HepG2 (cell line): Measurements from ENCODE around the gene NFE2L1. TPM values are rescaled to one million over a fixed set of nuclear protein-coding genes. Genes with fewer than 3 reads are reported as not detected.
A peak's percentile ranks its signal among the peaks of the same experiment; 100 is the strongest.

Source experiments
- ATAC-seq: fragments of 200-7000 bp; cut with Tn5 transposase; 3 replicates; pipeline ENCODE4 v1.9.1; 2020; ENCODE audit warnings: mild to moderate bottlenecking, moderate library complexity
- BruUV-seq: library from RNA; stranded (reverse); fragments of 400-500 nt; replicated peaks from 2 replicates; lab custom pipeline; 2021; lab: Mats Ljungman, UMichigan
- CTCF ChIA-PET: fragments of 300-600 bp; formaldehyde crosslinking; extraction: SDS; loops from one replicate; lab custom pipeline; 2021; ENCODE audit warnings: low total read pairs, inconsistent platforms, low intra/inter-chr PET ratio; lab: Yijun Ruan, JAX
- POLR2A ChIA-PET: fragments of 350-600 bp; sonication (Branson Sonifier 250); formaldehyde crosslinking; loops from one replicate; lab custom pipeline; 2020; ENCODE audit warnings: antibody characterized with exemption, inconsistent platforms; lab: Yijun Ruan, JAX
- DNase-seq: peaks from one replicate; pipeline ENCODE4 v3.0.0-alpha.2; 2015; ENCODE audit warnings: low spot score
- FAIRE-seq: peaks from 3 replicates; lab custom pipeline; 2011; peaks lifted over from hg19 to GRCh38; lab: Jason Lieb, UNC
- H2AFZ ChIP-seq: one replicate; pipeline ENCODE4 v1.6.1; 2011; ENCODE audit warnings: low read length, inconsistent platforms
- H3K27ac ChIP-seq: fragments of 300-600 bp; 3 replicates; pipeline ENCODE4 v1.8.0; 2011; ENCODE audit warnings: mixed run types, mild to moderate bottlenecking, mixed read lengths, low read length, inconsistent platforms; ENCODE audit not compliant: insufficient read depth; ENCODE audit errors: extremely low read length
- H3K27me3 ChIP-seq, 2 experiments: fragments of 200-600 bp in 1 of 2; 2 replicates in 1 of 2; 3 replicates in 1 of 2; pipeline versions ENCODE4 v1.6.0 to v1.8.0; 2011; ENCODE audit warnings: low read length in 2 of 2, mild to moderate bottlenecking in 2 of 2, moderate library complexity in 2 of 2, inconsistent platforms in 1 of 2; ENCODE audit not compliant: insufficient read depth in 2 of 2, control insufficient read depth in 1 of 2
- H3K36me3 ChIP-seq, 2 experiments: fragments of 200-600 bp in 1 of 2; replicated peaks in 1 of 2; 2 replicates in 1 of 2; 3 replicates in 1 of 2; pipeline versions ENCODE4 v1.5.1 to v1.8.0; 2011; ENCODE audit warnings: low read length in 2 of 2, inconsistent platforms in 1 of 2; ENCODE audit not compliant: insufficient read depth in 2 of 2, control insufficient read depth in 1 of 2
- H3K4me1 ChIP-seq: 2 replicates; pipeline ENCODE4 v1.5.1; 2012; ENCODE audit warnings: low read length, inconsistent platforms; ENCODE audit not compliant: insufficient read depth
- H3K4me2 ChIP-seq: 2 replicates; pipeline ENCODE4 v1.6.0; 2011; ENCODE audit warnings: low read depth, low read length, inconsistent platforms
- H3K4me3 ChIP-seq, 3 experiments: fragments of 200-600 bp in 1 of 3; sonication (generic), shearing (Covaris generic) in 1 of 3; replicated peaks in 1 of 3; 2 replicates each; pipeline ENCODE4 v1.5.1; 2011 to 2016; ENCODE audit warnings: low read length in 3 of 3, inconsistent platforms in 2 of 3, low read depth in 2 of 3, mild to moderate bottlenecking in 2 of 3, control low read depth in 1 of 3, mixed read lengths in 1 of 3; ENCODE audit not compliant: insufficient read depth in 1 of 3
- H3K79me2 ChIP-seq: one replicate; pipeline ENCODE4 v1.6.1; 2011; ENCODE audit warnings: low read length, inconsistent platforms; ENCODE audit not compliant: insufficient read depth
- H3K9ac ChIP-seq: 2 replicates; pipeline ENCODE4 v1.6.0; 2011; ENCODE audit warnings: mild to moderate bottlenecking, low read depth, low read length, inconsistent platforms; ENCODE audit not compliant: insufficient read depth
- H3K9me3 ChIP-seq: 2 replicates; pipeline ENCODE4 v1.5.1; 2012; ENCODE audit warnings: mild to moderate bottlenecking, low read length
- H4K20me1 ChIP-seq: 2 replicates; pipeline ENCODE4 v1.6.0; 2011; ENCODE audit warnings: inconsistent platforms, mild to moderate bottlenecking, low read length, moderate library complexity; ENCODE audit not compliant: insufficient read depth
- ATAD3A ChIP-seq: sonication (generic); formaldehyde crosslinking; IDR thresholded peaks from 2 replicates; pipeline ENCODE4 v1.4.0; 2020; ENCODE audit warnings: missing genetic modification reagents
- CHD2 ChIP-seq: IDR thresholded peaks from 2 replicates; pipeline ENCODE4 v1.6.1; 2011; ENCODE audit warnings: low read depth, low read length, improper control_type of control experiment
- FOXK2 ChIP-seq: fragments of 450-650 bp; IDR thresholded peaks from 2 replicates; pipeline ENCODE4 v1.6.1; 2016
- TSC22D2 ChIP-seq: sonication (generic); formaldehyde crosslinking; IDR thresholded peaks from 2 replicates; pipeline ENCODE4 v1.5.1; 2020; ENCODE audit warnings: missing genetic modification reagents, mild to moderate bottlenecking, borderline replicate concordance
- USF2 ChIP-seq, 2 experiments: sonication (generic) in 1 of 2; formaldehyde crosslinking in 1 of 2; IDR thresholded peaks; 2 replicates each; pipeline versions ENCODE4 v1.5.1 to v1.6.1; 2011 to 2020; ENCODE audit warnings: borderline replicate concordance in 1 of 2, low read depth in 1 of 2, low read length in 1 of 2, mild to moderate bottlenecking in 1 of 2, missing genetic modification reagents in 1 of 2, moderate library complexity in 1 of 2
- ZNF547 ChIP-seq: sonication (generic); formaldehyde crosslinking; IDR thresholded peaks from 2 replicates; pipeline ENCODE4 v1.5.1; 2020; ENCODE audit warnings: mild to moderate bottlenecking, missing genetic modification reagents
- ZNF747 ChIP-seq: sonication (generic); formaldehyde crosslinking; IDR thresholded peaks from 2 replicates; pipeline ENCODE4 v1.8.1; 2023; ENCODE audit warnings: missing genetic modification reagents, mild to moderate bottlenecking, borderline replicate concordance
- WGBS: methylation state at CpG from one replicate; pipeline ENCODE4 v1.1.6; 2017; ENCODE audit warnings: low lambda C conversion rate; 5-methylcytosine and 5-hydroxymethylcytosine counted together
- in situ Hi-C: cut with HindIII; loops from 2 replicates; pipeline ENCODE4 v1.10.0; 2017; ENCODE audit warnings: low pct_unique_long_range_greater_than_20kb; ENCODE audit not compliant: extremely low pct_ligation_motif_present
- intact Hi-C: fragments of 100-400 bp; cut with micrococcal nuclease; formaldehyde crosslinking; loops from one replicate; pipeline ENCODE4 v1.10.0; 2022; ENCODE audit not compliant: unreplicated experiment
- polyA plus RNA-seq, 8 experiments: library from polyadenylated mRNA; depleted of rRNA in 3 of 8; stranded (reverse) in 7 of 8; unstranded in 1 of 8; fragments of >200 nt; fragmentation: Illumina TruSeq in 4 of 8; extraction: Trizol in 4 of 8; gene quantifications; 2 replicates each; pipeline versions ENCODE4 v1.2.1 to v1.2.3, GENCODE V29; 2011 to 2016; ENCODE audit warnings: low read depth in 4 of 8, missing spikeins in 1 of 8, mixed read lengths in 1 of 8; ENCODE audit not compliant: insufficient read depth in 1 of 8
- total RNA-seq, 5 experiments: library from RNA; depleted of rRNA; stranded (reverse); fragments of >200 nt; fragmentation: Illumina TruSeq; extraction: Trizol; gene quantifications; 2 replicates each; pipeline ENCODE4 v1.2.3, GENCODE V29; 2016; ENCODE audit warnings: low read depth in 1 of 5
- TF ChIP-seq, protein P1 (sequence below): sonication (generic); formaldehyde crosslinking; IDR thresholded peaks from 2 replicates; pipeline ENCODE4 v1.4.0; 2020; ENCODE audit warnings: missing genetic modification reagents
- TF ChIP-seq, protein P2 (sequence below): sonication (generic); formaldehyde crosslinking; IDR thresholded peaks from 2 replicates; pipeline ENCODE4 v1.5.0; 2020; ENCODE audit warnings: missing genetic modification reagents
- TF ChIP-seq, protein P3 (sequence below): IDR thresholded peaks from 2 replicates; pipeline ENCODE4 v1.6.1; 2016

Gene NFE2L1
- total and polyA plus RNA-seq, 2 of the 13 experiments (the other 11 are each of a cell fraction or from before 2014, with no cell fraction given): 67.0 to 234 TPM

DNA sequence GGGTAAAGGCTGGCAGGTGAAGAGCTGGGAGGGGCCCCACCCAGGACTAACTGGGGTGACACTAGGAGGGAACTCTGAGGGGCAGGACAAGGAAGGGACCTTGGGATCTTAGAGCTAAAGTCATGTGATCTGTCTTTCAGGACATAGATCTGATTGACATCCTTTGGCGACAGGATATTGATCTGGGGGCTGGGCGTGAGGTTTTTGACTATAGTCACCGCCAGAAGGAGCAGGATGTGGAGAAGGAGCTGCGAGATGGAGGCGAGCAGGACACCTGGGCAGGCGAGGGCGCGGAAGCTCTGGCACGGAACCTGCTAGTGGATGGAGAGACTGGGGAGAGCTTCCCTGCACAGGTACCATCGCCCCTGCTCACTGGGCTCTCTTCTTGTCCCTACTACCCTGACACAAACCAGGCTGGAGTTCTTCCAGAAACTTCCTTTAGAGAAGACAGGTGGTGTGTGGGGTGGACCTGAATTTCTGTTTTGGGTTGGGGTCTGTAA lies 8.1 kb downstream of the NFE2L1 start:
- 98% methylated on average over 10 of the region's 10 CpGs for WGBS
- Histone ChIP-seq H3K27ac (peak overlapping the region; percentile 25), H3K27me3 (no peaks in the 10 kb centered on the region), H2AFZ (no peak overlapping the region), H4K20me1 (peaks cover 40% of the 10 kb centered on the region), H3K4me1 (peaks cover 40% of the 10 kb centered on the region), H3K79me2 (peaks cover 28% of the 10 kb centered on the region), H3K4me3 (no peak overlapping the region), H3K9me3 (no peaks in the 10 kb centered on the region), H3K36me3 (peaks cover 52 to 90% of the 10 kb centered on the region in 2 experiments), H3K9ac (no peak overlapping the region), H3K4me2 (no peak overlapping the region)
- intact Hi-C loops: no loop called here
- ChIA-PET CTCF (no interaction called here), POLR2A (interaction anchor here (1.7 to 3.4 kb wide), 2 partner anchors 8 kb away, joined by 5 to 29 read pairs; partner anchors contain the start of gene NFE2L1)
- BruUV-seq: no TSS peak
- TF ChIP-seq ZNF547 (CRISPR knock-in tag) (no peak), ATAD3A (CRISPR knock-in tag) (no peak), TSC22D2 (no peak), ZNF747 (CRISPR knock-in tag) (no peak), CHD2 (no peak), FOXK2 (no peak), USF2 (IDR thresholded peaks at IDR 0.05; ENCODE audit: low read depth, low read length) (no peak), USF2 (CRISPR knock-in tag; IDR thresholded peaks at IDR 0.05; ENCODE audit: borderline replicate concordance) (no peak)
- TF ChIP-seq, protein P1, sequence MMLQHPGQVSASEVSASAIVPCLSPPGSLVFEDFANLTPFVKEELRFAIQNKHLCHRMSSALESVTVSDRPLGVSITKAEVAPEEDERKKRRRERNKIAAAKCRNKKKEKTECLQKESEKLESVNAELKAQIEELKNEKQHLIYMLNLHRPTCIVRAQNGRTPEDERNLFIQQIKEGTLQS (CRISPR knock-in tag): no peak
- TF ChIP-seq, protein P2, sequence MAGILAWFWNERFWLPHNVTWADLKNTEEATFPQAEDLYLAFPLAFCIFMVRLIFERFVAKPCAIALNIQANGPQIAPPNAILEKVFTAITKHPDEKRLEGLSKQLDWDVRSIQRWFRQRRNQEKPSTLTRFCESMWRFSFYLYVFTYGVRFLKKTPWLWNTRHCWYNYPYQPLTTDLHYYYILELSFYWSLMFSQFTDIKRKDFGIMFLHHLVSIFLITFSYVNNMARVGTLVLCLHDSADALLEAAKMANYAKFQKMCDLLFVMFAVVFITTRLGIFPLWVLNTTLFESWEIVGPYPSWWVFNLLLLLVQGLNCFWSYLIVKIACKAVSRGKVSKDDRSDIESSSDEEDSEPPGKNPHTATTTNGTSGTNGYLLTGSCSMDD (CRISPR knock-in tag): no peak
- TF ChIP-seq, protein P3, sequence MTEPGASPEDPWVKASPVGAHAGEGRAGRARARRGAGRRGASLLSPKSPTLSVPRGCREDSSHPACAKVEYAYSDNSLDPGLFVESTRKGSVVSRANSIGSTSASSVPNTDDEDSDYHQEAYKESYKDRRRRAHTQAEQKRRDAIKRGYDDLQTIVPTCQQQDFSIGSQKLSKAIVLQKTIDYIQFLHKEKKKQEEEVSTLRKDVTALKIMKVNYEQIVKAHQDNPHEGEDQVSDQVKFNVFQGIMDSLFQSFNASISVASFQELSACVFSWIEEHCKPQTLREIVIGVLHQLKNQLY (CRISPR knock-in tag): no peak
- FAIRE-seq: no peak
- in situ Hi-C loops: no loop called here
- DNase-seq: no peak
- no peak for ATAC-seq
